Sigmoid colon (tissue), 7 donors: ENCODE data around the gene SLC28A1. TPM values are rescaled to one million over a fixed set of nuclear protein-coding genes. Genes with fewer than 3 reads are reported as not detected.
A peak's percentile ranks its signal among the peaks of the same experiment; 100 is the strongest.

ENCODE experiments used
- DNase-seq: peaks from one replicate; pipeline ENCODE4 v3.0.0-alpha.2; 2019
- H3K27ac ChIP-seq, 4 donors: fragments of 200-600 bp; sonication (generic); one replicate each; pipeline ENCODE4 v1.5.1; 2016 to 2019; ENCODE audit warnings: mild to moderate bottlenecking in 1 of 4
- H3K27me3 ChIP-seq, 3 donors: fragments of 200-600 bp; sonication (generic); one replicate each; pipeline ENCODE4 v1.5.1; 2019; ENCODE audit warnings: mild to moderate bottlenecking in 1 of 3
- H3K36me3 ChIP-seq, 4 donors: fragments of 200-600 bp; sonication (generic); one replicate each; pipeline ENCODE4 v1.5.1; 2016 to 2019
- H3K4me1 ChIP-seq, 4 donors: fragments of 200-600 bp; sonication (generic); one replicate each; pipeline ENCODE4 v1.5.1; 2017 to 2019
- H3K4me3 ChIP-seq, 4 donors: fragments of 200-600 bp; sonication (generic); one replicate each; pipeline ENCODE4 v1.5.1; 2017 to 2019; ENCODE audit warnings: mild to moderate bottlenecking in 2 of 4, moderate library complexity in 1 of 4
- H3K9me3 ChIP-seq, 4 donors: fragments of 200-600 bp in 3 of 4; sonication (generic) in 3 of 4; one replicate each; pipeline versions ENCODE4 v1.5.1 to v1.6.1; 2013 to 2019
- CTCF ChIP-seq, 4 experiments: fragments of 450-650 bp in 3 of 4; fragments of 200-600 bp in 1 of 4; IDR thresholded peaks; one replicate each; pipeline ENCODE4 v1.5.1; 2016 to 2019; ENCODE audit warnings: antibody characterized with exemption in 4 of 4, mild to moderate bottlenecking in 3 of 4, moderate library complexity in 2 of 4
- EP300 ChIP-seq, 4 donors: sonication (generic); formaldehyde crosslinking; IDR thresholded peaks; one replicate each; pipeline ENCODE4 v1.6.1; 2017; ENCODE audit warnings: antibody characterized with exemption in 4 of 4
- POLR2A ChIP-seq, 2 donors: fragments of 450-650 bp; IDR thresholded peaks; one replicate each; pipeline ENCODE4 v1.6.1; 2016; ENCODE audit warnings: antibody characterized with exemption in 2 of 2, mild to moderate bottlenecking in 2 of 2, moderate library complexity in 2 of 2
- POLR2AphosphoS5 ChIP-seq, 4 donors: sonication (generic); formaldehyde crosslinking; IDR thresholded peaks; one replicate each; pipeline ENCODE4 v1.6.1; 2017; ENCODE audit warnings: antibody characterized with exemption in 4 of 4
- WGBS, 2 donors: extraction: QIAGEN DNeasy Blood & Tissue Kit; methylation state at CpG; one replicate each; pipeline ENCODE4 v1.1.7; 2013; 5-methylcytosine and 5-hydroxymethylcytosine counted together
- intact Hi-C: fragments of 100-400 bp; cut with DNase I; formaldehyde crosslinking; loops from one replicate; pipeline ENCODE4 v1.15.1; 2023
- polyA plus RNA-seq, 3 donors: library from polyadenylated mRNA; stranded (reverse); fragments of 200-250 nt; gene quantifications; one replicate each; pipeline ENCODE4 v1.2.3, GENCODE V29; 2013
- total RNA-seq, 4 donors: library from RNA; depleted of rRNA; stranded (reverse); fragments of >200 nt; gene quantifications; one replicate each; pipeline ENCODE4 v1.1.0, GENCODE V29; 2016
- donor health status: healthy with polysubstance abuse.
- donor health status: Bipolar disorder and iron deficiency.
- donor health status: healthy.

The SLC28A1 gene
- total and polyA plus RNA-seq, 7 donors = not detected

- TF ChIP-seq EP300 (IDR thresholded peaks at IDR 0.05) (no peak), POLR2A (IDR thresholded peaks at IDR 0.05) (no peak), POLR2AphosphoS5 (IDR thresholded peaks at IDR 0.05) (no peak), CTCF (IDR thresholded peaks at IDR 0.05) (no peak)
- intact Hi-C loops = no loop called here
- Histone ChIP-seq H3K4me1 (peaks cover 0 to 14% (median 2%) of the 10 kb centered on the region in 4 donors), H3K4me3 (no peak overlapping the region), H3K27me3 (no peaks in the 10 kb centered on the region), H3K36me3 (no peaks in the 10 kb centered on the region), H3K27ac (no peak overlapping the region), H3K9me3 (no peaks in the 10 kb centered on the region)
- peak; percentile 45 for DNase-seq
- WGBS, 2 donors = 93 to 97% methylated on average over 10 of the region's 10 CpGs
Measured at GRCh38 chr15:84944311-84944710, 59.8 kb downstream of the SLC28A1 start.

- peak; percentile 25 for DNase-seq
- TF ChIP-seq POLR2AphosphoS5 (IDR thresholded peaks at IDR 0.05) (no peak), CTCF (IDR thresholded peaks at IDR 0.05) (no peak), EP300 (IDR thresholded peaks at IDR 0.05) (no peak), POLR2A (IDR thresholded peaks at IDR 0.05) (no peak)
- no peak overlapping the region for H3K4me3 ChIP-seq
- H3K36me3 ChIP-seq = no peaks in the 10 kb centered on the region
- intact Hi-C loops = no loop called here
- H3K4me1 ChIP-seq = peaks cover 0 to 14% (median 2%) of the 10 kb centered on the region in 4 donors
- H3K27me3 ChIP-seq = no peaks in the 10 kb centered on the region
- no peak overlapping the region for H3K27ac ChIP-seq
- no peaks in the 10 kb centered on the region for H3K9me3 ChIP-seq
- WGBS, 2 donors = 88 to 89% methylated on average over 11 of the region's 11 CpGs
Measured at GRCh38 chr15:84944861-84945260, 60.4 kb downstream of the SLC28A1 start.

- 93 to 94% methylated on average over 5 of the region's 5 CpGs for WGBS, 2 donors
- intact Hi-C loops = no loop called here
- peak; percentile 35 for DNase-seq
- H3K4me1 ChIP-seq = peaks cover 0 to 14% (median 2%) of the 10 kb centered on the region in 4 donors
- no peaks in the 10 kb centered on the region for H3K9me3 ChIP-seq
- H3K27me3 ChIP-seq = no peaks in the 10 kb centered on the region
- no peaks in the 10 kb centered on the region for H3K36me3 ChIP-seq
- no peak overlapping the region for H3K4me3 ChIP-seq
- H3K27ac ChIP-seq = peak overlapping the region in 1 of 4 donors; percentile 42
- TF ChIP-seq POLR2AphosphoS5 (IDR thresholded peaks at IDR 0.05) (no peak), POLR2A (IDR thresholded peaks at IDR 0.05) (no peak), EP300 (IDR thresholded peaks at IDR 0.05) (no peak), CTCF (IDR thresholded peaks at IDR 0.05) (no peak)
Measured at GRCh38 chr15:84946772-84947489, 62.5 kb downstream of the SLC28A1 start.

- no peaks in the 10 kb centered on the region for H3K9me3 ChIP-seq
- H3K27me3 ChIP-seq = no peaks in the 10 kb centered on the region
- DNase-seq = peak; percentile 76
- H3K36me3 ChIP-seq = no peaks in the 10 kb centered on the region
- 72 to 76% methylated on average over 4 of the region's 4 CpGs for WGBS, 2 donors
- no peak overlapping the region for H3K4me3 ChIP-seq
- TF ChIP-seq CTCF (IDR thresholded peaks at IDR 0.05) (no peak), EP300 (IDR thresholded peaks at IDR 0.05) (no peak), POLR2A (IDR thresholded peaks at IDR 0.05) (no peak), POLR2AphosphoS5 (IDR thresholded peaks at IDR 0.05) (peak in 1 of 4 donors; percentile 22)
- peaks cover 0 to 14% (median 2%) of the 10 kb centered on the region in 4 donors for H3K4me1 ChIP-seq
- intact Hi-C loops = no loop called here
- peak overlapping the region; percentile 42 to 55 (median 48) for H3K27ac ChIP-seq
Measured at GRCh38 chr15:84947947-84948830, 63.7 kb downstream of the SLC28A1 start.
